ENCODE data around the gene SPACA1.

SPACA1 gene

DNA sequence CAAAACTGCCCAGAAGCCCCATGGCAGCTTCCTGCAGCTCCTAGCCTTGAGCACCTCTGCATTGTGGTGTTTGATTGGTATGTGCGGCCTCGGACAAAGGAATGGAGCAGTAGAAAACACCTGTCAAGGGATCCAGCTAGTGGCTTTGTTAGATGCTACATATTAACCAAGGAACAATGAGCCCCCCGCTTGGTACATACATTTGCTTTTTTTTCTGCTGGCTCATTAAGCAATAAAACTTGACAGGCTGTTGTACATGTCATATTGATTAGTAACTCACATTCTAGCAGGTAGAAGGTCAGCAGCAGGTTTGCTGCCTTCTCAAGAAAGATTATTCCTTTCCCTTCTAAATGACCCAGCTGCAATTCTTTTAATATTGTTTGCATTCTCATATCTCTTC, 937 bp downstream of the SPACA1 start:
- TF ChIP-seq, protein P1, sequence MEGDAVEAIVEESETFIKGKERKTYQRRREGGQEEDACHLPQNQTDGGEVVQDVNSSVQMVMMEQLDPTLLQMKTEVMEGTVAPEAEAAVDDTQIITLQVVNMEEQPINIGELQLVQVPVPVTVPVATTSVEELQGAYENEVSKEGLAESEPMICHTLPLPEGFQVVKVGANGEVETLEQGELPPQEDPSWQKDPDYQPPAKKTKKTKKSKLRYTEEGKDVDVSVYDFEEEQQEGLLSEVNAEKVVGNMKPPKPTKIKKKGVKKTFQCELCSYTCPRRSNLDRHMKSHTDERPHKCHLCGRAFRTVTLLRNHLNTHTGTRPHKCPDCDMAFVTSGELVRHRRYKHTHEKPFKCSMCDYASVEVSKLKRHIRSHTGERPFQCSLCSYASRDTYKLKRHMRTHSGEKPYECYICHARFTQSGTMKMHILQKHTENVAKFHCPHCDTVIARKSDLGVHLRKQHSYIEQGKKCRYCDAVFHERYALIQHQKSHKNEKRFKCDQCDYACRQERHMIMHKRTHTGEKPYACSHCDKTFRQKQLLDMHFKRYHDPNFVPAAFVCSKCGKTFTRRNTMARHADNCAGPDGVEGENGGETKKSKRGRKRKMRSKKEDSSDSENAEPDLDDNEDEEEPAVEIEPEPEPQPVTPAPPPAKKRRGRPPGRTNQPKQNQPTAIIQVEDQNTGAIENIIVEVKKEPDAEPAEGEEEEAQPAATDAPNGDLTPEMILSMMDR (IDR thresholded peaks at IDR 0.05; ENCODE audit: control insufficient read depth, extremely low read depth, insufficient read depth) = no peak
- H3K4me3 ChIP-seq (ENCODE audit: low read depth, low read length) = no peak overlapping the region
- no peak for DNase-seq (ENCODE audit: low read depth)

DNA sequence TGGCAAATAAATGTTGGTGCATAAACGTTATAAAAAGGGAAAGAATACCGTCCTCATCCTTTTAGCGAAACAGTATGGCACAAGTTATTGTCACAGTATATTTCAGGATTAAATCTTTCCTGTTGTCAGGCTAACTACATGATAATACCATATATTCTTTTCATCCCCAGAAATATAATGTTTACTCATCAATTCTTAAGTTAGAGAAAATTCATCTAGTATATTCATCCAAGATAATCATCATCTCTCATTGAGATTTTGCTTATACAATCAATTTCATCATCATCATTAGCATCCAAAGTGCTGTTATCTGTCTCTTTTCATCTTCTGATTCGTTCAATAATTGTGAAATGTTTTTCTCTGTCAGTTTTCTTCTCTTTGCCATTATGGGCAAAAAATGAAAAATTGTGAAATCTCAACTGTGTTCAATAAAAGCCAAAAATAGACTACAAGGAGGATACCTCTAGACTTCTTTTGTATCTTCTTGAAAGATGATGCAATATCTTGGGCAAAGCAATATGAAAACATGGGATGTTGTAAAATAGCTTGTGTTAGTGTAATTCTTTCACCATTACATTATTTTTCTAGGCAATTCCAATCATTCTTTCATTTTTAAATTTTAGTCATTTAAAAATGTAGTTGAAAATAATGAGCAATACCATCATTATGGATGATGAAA, 2.6 kb downstream of the SPACA1 start:
- DNase-seq (ENCODE audit: low read depth) = no peak
- TF ChIP-seq, protein P1 (IDR thresholded peaks at IDR 0.05; ENCODE audit: control insufficient read depth, extremely low read depth, insufficient read depth) = no peak
- no peak overlapping the region for H3K4me3 ChIP-seq (ENCODE audit: low read depth, low read length)

DNA sequence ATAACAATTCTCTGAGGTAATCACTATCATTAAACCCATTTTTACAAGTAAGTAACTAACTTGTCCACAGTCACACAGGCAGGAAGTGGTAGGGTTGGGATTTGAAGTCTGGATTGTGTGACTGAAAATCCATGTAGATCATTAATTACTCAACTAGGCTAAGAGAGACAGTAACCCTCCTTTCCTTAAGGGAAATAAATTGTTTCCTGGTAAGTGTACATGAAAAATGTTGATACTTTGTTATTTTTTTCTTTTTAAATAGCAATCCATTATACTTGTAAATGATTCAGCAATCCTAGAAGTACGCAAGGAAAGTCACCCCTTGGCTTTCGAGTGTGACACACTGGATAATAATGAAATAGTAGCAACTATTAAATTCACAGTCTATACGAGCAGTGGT, 11.6 kb downstream of the SPACA1 start:
- TF ChIP-seq, protein P1 (IDR thresholded peaks at IDR 0.05; ENCODE audit: control insufficient read depth, extremely low read depth, insufficient read depth) = no peak
- H3K4me3 ChIP-seq (ENCODE audit: low read depth, low read length) = no peak overlapping the region

DNA sequence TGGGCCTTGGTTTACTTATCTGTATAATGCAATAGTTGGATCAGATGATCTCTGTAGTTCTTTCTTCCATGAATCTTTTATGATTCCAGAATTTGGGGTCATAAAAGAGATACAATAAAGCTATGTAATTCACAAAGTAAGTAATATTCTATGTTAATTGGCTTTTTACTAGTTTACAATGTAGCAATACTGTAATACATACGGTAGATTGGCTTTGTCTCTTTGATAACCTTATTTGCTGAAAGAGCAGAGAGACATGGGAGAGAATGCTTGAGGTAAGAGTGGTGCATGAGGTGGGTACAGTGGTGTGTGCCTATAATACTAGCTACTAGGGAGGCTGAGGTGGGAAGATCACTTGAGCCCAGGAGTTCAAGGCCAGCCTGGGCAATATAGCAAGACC, 14.7 kb downstream of the SPACA1 start:
- TF ChIP-seq, protein P1 (IDR thresholded peaks at IDR 0.05; ENCODE audit: control insufficient read depth, extremely low read depth, insufficient read depth) = no peak
- DNase-seq (ENCODE audit: low read depth) = no peak
- H3K4me3 ChIP-seq (ENCODE audit: low read depth, low read length) = no peak overlapping the region

More for the DNA sequence above, 11.6 kb downstream of the SPACA1 start:
- no peak for DNase-seq (ENCODE audit: low read depth)

DNA sequence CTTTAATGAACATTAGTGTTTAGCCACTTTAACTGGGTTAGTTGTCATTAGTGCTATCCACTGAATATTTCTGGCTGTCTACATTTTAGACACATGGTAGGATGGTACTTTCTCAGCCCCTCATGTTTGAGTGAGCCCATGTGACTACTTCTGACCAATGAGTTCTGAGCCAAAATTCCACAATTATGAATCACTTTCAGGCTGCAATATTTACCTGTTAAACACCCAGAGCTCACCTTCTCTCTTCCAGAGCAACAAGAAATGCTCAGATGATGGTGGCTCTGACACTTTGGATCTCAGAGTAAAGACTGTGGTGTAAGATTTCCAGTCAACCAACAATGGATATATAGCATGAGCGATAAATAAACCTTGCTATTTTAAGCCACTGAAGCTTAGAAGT, 24.8 kb downstream of the SPACA1 start:
- TF ChIP-seq, protein P1 (IDR thresholded peaks at IDR 0.05; ENCODE audit: control insufficient read depth, extremely low read depth, insufficient read depth) = no peak
- H3K4me3 ChIP-seq (ENCODE audit: low read depth, low read length) = no peak overlapping the region
- DNase-seq (ENCODE audit: low read depth) = no peak

DNA sequence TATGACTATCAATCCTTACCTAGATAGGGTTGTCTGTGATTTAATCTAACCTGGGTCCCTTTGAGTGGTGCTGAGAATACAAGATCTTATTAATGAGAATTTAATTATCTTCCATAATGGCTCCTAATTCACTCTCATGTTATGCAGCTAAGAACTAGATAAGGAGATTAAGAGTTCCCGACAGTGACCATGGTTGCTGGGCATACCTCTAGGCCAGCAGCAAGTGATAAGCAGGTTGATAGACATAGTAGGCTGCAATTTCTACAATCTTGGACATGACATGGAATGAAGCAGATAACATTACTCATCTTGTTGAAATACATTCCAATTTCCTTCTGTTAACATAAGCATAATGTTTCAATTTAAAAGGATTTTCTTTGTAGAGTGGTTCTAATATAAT, 27.1 kb downstream of the SPACA1 start:
- DNase-seq (ENCODE audit: low read depth) = no peak
- H3K4me3 ChIP-seq (ENCODE audit: low read depth, low read length) = no peak overlapping the region
- TF ChIP-seq, protein P1 (IDR thresholded peaks at IDR 0.05; ENCODE audit: control insufficient read depth, extremely low read depth, insufficient read depth) = no peak

DNA sequence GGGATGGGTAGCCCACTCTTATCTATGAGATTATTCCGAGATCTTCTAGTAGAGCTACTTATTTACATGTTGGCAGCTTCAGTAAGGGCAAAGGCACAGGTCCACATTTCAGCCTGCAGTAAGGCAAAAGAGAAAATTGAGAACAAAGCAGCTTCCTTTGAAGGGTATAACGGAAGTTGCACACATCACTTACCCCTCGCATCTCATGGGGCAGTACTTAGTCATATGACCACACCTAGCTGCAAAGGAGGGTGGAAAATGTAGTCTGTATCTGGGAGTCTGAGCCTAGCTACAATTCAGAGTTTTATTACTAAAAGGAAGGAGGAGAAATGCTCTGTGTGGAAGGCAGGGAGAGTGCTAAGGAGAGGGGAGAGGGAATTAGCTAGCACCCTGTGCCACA, 29.7 kb downstream of the SPACA1 start:
- no peak overlapping the region for H3K4me3 ChIP-seq (ENCODE audit: low read depth, low read length)
- TF ChIP-seq, protein P1 (IDR thresholded peaks at IDR 0.05; ENCODE audit: control insufficient read depth, extremely low read depth, insufficient read depth) = no peak
- no peak for DNase-seq (ENCODE audit: low read depth)
